GM23338 (cell line): ENCODE measurements around the gene AKR1B1.

Experiments used
- CREB1 ChIP-seq: fragments of 250-450 bp; sonication (Bioruptor Pico); IDR thresholded peaks from 2 replicates; pipeline ENCODE4 v1.5.0; 2020; ENCODE audit warnings: low read depth, mild to moderate bottlenecking, moderate library complexity
- EZH2 ChIP-seq: fragments of 200-600 bp; sonication (generic); IDR thresholded peaks from one replicate; pipeline ENCODE4 v1.8.0; 2017; ENCODE audit warnings: antibody characterized with exemption, mild to moderate bottlenecking, low read depth; ENCODE audit not compliant: unreplicated experiment
- JUNB ChIP-seq: IDR thresholded peaks from one replicate; pipeline ENCODE4 v1.6.1; 2016; ENCODE audit warnings: antibody characterized with exemption; ENCODE audit not compliant: unreplicated experiment
- POLR2AphosphoS5 ChIP-seq: IDR thresholded peaks from 2 replicates; pipeline ENCODE4 v1.6.1; 2016; ENCODE audit warnings: antibody characterized with exemption, low read depth
- ZNF114 ChIP-seq: fragments of 250-450 bp; sonication (Bioruptor Pico); IDR thresholded peaks from 2 replicates; pipeline ENCODE4 v1.5.0; 2020; ENCODE audit warnings: mild to moderate bottlenecking, moderate library complexity
- TF ChIP-seq, protein P1 (sequence below): IDR thresholded peaks from one replicate; pipeline ENCODE4 v1.6.1; 2018; ENCODE audit warnings: antibody characterized with exemption; ENCODE audit not compliant: unreplicated experiment
- TF ChIP-seq, protein P2 (sequence below), 2 experiments: fragments of 200-600 bp in 1 of 2; sonication (generic) in 1 of 2; conservative IDR thresholded peaks; 2 replicates each; pipeline versions ENCODE4 v1.5.1 to v1.6.1; 2016 to 2017; ENCODE audit warnings: antibody characterized with exemption in 2 of 2, low read depth in 2 of 2, mild to moderate bottlenecking in 2 of 2, moderate library complexity in 1 of 2

DNA sequence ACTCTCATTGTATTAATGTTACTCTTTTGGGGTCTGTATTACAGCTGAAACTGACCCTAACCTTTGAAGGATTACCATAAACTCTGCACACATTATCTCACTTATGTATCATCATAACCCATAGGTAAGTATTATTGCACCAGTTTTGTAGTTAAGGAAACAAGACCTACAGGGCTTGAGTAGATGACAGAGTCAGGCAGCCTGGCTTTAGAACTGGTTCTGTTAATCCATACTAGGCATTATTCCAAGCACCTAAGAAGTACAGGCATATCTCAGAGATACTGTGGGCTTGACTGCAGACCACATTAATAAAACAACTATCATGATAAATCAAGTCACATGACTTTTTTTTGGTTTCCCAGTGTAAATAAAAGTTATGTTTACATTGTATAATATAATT lies 17.1 kb upstream of the AKR1B1 start:
- TF ChIP-seq, protein P1, sequence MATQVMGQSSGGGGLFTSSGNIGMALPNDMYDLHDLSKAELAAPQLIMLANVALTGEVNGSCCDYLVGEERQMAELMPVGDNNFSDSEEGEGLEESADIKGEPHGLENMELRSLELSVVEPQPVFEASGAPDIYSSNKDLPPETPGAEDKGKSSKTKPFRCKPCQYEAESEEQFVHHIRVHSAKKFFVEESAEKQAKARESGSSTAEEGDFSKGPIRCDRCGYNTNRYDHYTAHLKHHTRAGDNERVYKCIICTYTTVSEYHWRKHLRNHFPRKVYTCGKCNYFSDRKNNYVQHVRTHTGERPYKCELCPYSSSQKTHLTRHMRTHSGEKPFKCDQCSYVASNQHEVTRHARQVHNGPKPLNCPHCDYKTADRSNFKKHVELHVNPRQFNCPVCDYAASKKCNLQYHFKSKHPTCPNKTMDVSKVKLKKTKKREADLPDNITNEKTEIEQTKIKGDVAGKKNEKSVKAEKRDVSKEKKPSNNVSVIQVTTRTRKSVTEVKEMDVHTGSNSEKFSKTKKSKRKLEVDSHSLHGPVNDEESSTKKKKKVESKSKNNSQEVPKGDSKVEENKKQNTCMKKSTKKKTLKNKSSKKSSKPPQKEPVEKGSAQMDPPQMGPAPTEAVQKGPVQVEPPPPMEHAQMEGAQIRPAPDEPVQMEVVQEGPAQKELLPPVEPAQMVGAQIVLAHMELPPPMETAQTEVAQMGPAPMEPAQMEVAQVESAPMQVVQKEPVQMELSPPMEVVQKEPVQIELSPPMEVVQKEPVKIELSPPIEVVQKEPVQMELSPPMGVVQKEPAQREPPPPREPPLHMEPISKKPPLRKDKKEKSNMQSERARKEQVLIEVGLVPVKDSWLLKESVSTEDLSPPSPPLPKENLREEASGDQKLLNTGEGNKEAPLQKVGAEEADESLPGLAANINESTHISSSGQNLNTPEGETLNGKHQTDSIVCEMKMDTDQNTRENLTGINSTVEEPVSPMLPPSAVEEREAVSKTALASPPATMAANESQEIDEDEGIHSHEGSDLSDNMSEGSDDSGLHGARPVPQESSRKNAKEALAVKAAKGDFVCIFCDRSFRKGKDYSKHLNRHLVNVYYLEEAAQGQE, result no peak
- TF ChIP-seq, protein P2, sequence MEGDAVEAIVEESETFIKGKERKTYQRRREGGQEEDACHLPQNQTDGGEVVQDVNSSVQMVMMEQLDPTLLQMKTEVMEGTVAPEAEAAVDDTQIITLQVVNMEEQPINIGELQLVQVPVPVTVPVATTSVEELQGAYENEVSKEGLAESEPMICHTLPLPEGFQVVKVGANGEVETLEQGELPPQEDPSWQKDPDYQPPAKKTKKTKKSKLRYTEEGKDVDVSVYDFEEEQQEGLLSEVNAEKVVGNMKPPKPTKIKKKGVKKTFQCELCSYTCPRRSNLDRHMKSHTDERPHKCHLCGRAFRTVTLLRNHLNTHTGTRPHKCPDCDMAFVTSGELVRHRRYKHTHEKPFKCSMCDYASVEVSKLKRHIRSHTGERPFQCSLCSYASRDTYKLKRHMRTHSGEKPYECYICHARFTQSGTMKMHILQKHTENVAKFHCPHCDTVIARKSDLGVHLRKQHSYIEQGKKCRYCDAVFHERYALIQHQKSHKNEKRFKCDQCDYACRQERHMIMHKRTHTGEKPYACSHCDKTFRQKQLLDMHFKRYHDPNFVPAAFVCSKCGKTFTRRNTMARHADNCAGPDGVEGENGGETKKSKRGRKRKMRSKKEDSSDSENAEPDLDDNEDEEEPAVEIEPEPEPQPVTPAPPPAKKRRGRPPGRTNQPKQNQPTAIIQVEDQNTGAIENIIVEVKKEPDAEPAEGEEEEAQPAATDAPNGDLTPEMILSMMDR (conservative IDR thresholded peaks at IDR 0.05; ENCODE audit: low read depth in 2 of 2), result no peak
- TF ChIP-seq EZH2 (no peak), POLR2AphosphoS5 (no peak), CREB1 (CRISPR knock-in tag) (no peak), JUNB (no peak), ZNF114 (CRISPR knock-in tag) (no peak)
